ENCODE data around the gene FOXN4.

The FOXN4 gene

GRCh38 chr12:109264943-109265650 is 44.0 kb downstream of the FOXN4 start:
- H3K4me3 ChIP-seq (ENCODE audit: low read depth, low read length): no peak overlapping the region
- no peak for TF ChIP-seq CTCF (IDR thresholded peaks at IDR 0.05; ENCODE audit: low read depth, low read length)

- peak; percentile 59 for TF ChIP-seq CTCF (IDR thresholded peaks at IDR 0.05; ENCODE audit: low read depth, low read length)
- no peak overlapping the region for H3K4me3 ChIP-seq (ENCODE audit: low read depth, low read length)
Observed at GRCh38 chr12:109264095-109264942, 44.8 kb downstream of the FOXN4 start.

GRCh38 chr12:109263439-109263838 is 45.6 kb downstream of the FOXN4 start:
- no peak for TF ChIP-seq CTCF (IDR thresholded peaks at IDR 0.05; ENCODE audit: low read depth, low read length)

GRCh38 chr12:109261939-109262338 is 47.1 kb downstream of the FOXN4 start:
- TF ChIP-seq CTCF (IDR thresholded peaks at IDR 0.05; ENCODE audit: low read depth, low read length): no peak
- H3K4me3 ChIP-seq (ENCODE audit: low read depth, low read length): no peak overlapping the region

More at GRCh38 chr12:109263439-109263838, 45.6 kb downstream of the FOXN4 start:
- no peak overlapping the region for H3K4me3 ChIP-seq (ENCODE audit: low read depth, low read length)

- no peak for TF ChIP-seq CTCF (IDR thresholded peaks at IDR 0.05; ENCODE audit: low read depth, low read length)
- no peak overlapping the region for H3K4me3 ChIP-seq (ENCODE audit: low read depth, low read length)
Observed at GRCh38 chr12:109261087-109261486, 48.0 kb downstream of the FOXN4 start.

- H3K4me3 ChIP-seq (ENCODE audit: low read depth, low read length): no peak overlapping the region
- TF ChIP-seq CTCF (IDR thresholded peaks at IDR 0.05; ENCODE audit: low read depth, low read length): no peak
Observed at GRCh38 chr12:109259545-109259895, 49.6 kb downstream of the FOXN4 start.
